Endothelial cell of umbilical vein (primary cell): Measurements from ENCODE around the gene C1orf116. TPM values are rescaled to one million over a fixed set of nuclear protein-coding genes. Genes with fewer than 3 reads are reported as not detected.

Source experiments
- BruUV-seq: library from RNA; stranded (reverse); fragments of 400-500 nt; replicated peaks from 2 replicates; lab custom pipeline; 2021; lab: Mats Ljungman, UMichigan
- CTCF ChIA-PET: fragments of 300-600, 350-600 bp; sonication (Branson Sonifier 250); formaldehyde crosslinking; loops from one replicate; lab custom pipeline; 2021; ENCODE audit warnings: antibody characterized with exemption, inconsistent platforms; lab: Charles Lee
- POLR2A ChIA-PET: fragments of 300-600, 350-600 bp; sonication (Branson Sonifier 250); formaldehyde crosslinking; loops from one replicate; lab custom pipeline; 2021; ENCODE audit warnings: antibody characterized with exemption, inconsistent platforms; lab: Charles Lee
- DNase-seq: peaks from one replicate; pipeline ENCODE4 v3.0.0-alpha.2; 2011; ENCODE audit warnings: low read depth, low spot score
- FAIRE-seq: peaks from 2 replicates; lab custom pipeline; 2011; peaks lifted over from hg19 to GRCh38; lab: Jason Lieb, UNC
- H2AFZ ChIP-seq: 2 replicates; pipeline ENCODE4 v1.6.0; 2012; ENCODE audit warnings: low read depth, low read length, control low read depth, inconsistent platforms
- H3K27ac ChIP-seq: 2 replicates; pipeline ENCODE4 v1.5.1; 2011; ENCODE audit warnings: low read depth, mild to moderate bottlenecking, control low read depth, low read length, moderate library complexity; ENCODE audit not compliant: insufficient read depth
- H3K27me3 ChIP-seq, 2 experiments: 2 replicates each; pipeline versions ENCODE4 v1.6.0 to v1.6.1; 2011; ENCODE audit warnings: low read length in 2 of 2, mixed read lengths in 1 of 2; ENCODE audit not compliant: control insufficient read depth in 2 of 2, insufficient read depth in 2 of 2
- H3K36me3 ChIP-seq, 2 experiments: 2 replicates in 1 of 2; 3 replicates in 1 of 2; pipeline ENCODE4 v1.5.1; 2011; ENCODE audit warnings: low read length in 2 of 2, mild to moderate bottlenecking in 1 of 2, moderate library complexity in 1 of 2; ENCODE audit not compliant: control insufficient read depth in 2 of 2, insufficient read depth in 2 of 2; ENCODE audit errors: extremely low read depth in 1 of 2
- H3K4me1 ChIP-seq: 3 replicates; pipeline ENCODE4 v1.5.1; 2011; ENCODE audit warnings: mild to moderate bottlenecking, low read length; ENCODE audit not compliant: control insufficient read depth, insufficient read depth; ENCODE audit errors: extremely low read depth
- H3K4me2 ChIP-seq: 2 replicates; pipeline ENCODE4 v1.6.1; 2011; ENCODE audit warnings: low read length, control low read depth, mixed read lengths; ENCODE audit not compliant: insufficient read depth
- H3K4me3 ChIP-seq, 3 experiments: fragments of 200-600 bp in 1 of 3; sonication (generic), shearing (Covaris generic) in 1 of 3; replicated peaks in 1 of 3; 2 replicates each; pipeline ENCODE4 v1.5.1; 2011 to 2016; ENCODE audit warnings: control low read depth in 3 of 3, low read length in 3 of 3, mild to moderate bottlenecking in 2 of 3, inconsistent platforms in 1 of 3, low read depth in 1 of 3, moderate library complexity in 1 of 3; ENCODE audit not compliant: insufficient read depth in 1 of 3
- H3K79me2 ChIP-seq: 2 replicates; pipeline ENCODE4 v1.6.0; 2012; ENCODE audit warnings: low read length, inconsistent platforms; ENCODE audit not compliant: control insufficient read depth, insufficient read depth
- H3K9ac ChIP-seq: replicated peaks from 2 replicates; pipeline ENCODE3; 2011; ENCODE audit warnings: low read length, control low read depth; ENCODE audit not compliant: insufficient read depth; ENCODE audit errors: extremely low read depth
- H3K9me1 ChIP-seq: replicated peaks from 3 replicates; pipeline ENCODE4 v1.6.0; 2011; ENCODE audit warnings: mild to moderate bottlenecking, low read length; ENCODE audit not compliant: control insufficient read depth, insufficient read depth; ENCODE audit errors: extremely low read depth
- H3K9me3 ChIP-seq: replicated peaks from 2 replicates; pipeline ENCODE4 v1.5.1; 2012; ENCODE audit warnings: low read length, inconsistent platforms; ENCODE audit not compliant: control insufficient read depth, insufficient read depth
- H4K20me1 ChIP-seq: replicated peaks from 2 replicates; pipeline ENCODE3; 2011; ENCODE audit warnings: mild to moderate bottlenecking, low read length; ENCODE audit not compliant: control insufficient read depth, insufficient read depth; ENCODE audit errors: extremely low read depth
- CTCF ChIP-seq, 2 donors: IDR thresholded peaks; 1 replicate in 1 of 2; 2 replicates in 1 of 2; pipeline ENCODE4 v1.5.1; 2011; ENCODE audit warnings: low read length in 2 of 2, mild to moderate bottlenecking in 2 of 2, moderate library complexity in 2 of 2, control low read depth in 1 of 2, inconsistent platforms in 1 of 2, low read depth in 1 of 2; ENCODE audit not compliant: insufficient read depth in 1 of 2; ENCODE audit errors: extremely low read depth in 1 of 2
- EZH2 ChIP-seq: IDR thresholded peaks from 2 replicates; pipeline ENCODE4 v1.6.1; 2012; ENCODE audit warnings: borderline replicate concordance, low read depth, mild to moderate bottlenecking, moderate library complexity, low read length, inconsistent platforms; ENCODE audit not compliant: severe bottlenecking
- FOS ChIP-seq: IDR thresholded peaks from 2 replicates; pipeline ENCODE4 v1.6.1; 2011; ENCODE audit warnings: mild to moderate bottlenecking, low read length, moderate library complexity, borderline replicate concordance; ENCODE audit not compliant: insufficient read depth
- GATA2 ChIP-seq: IDR thresholded peaks from 2 replicates; pipeline ENCODE4 v1.7.0; 2011; ENCODE audit warnings: low read depth, mild to moderate bottlenecking, moderate library complexity, mixed read lengths, low read length; ENCODE audit not compliant: insufficient read length, insufficient read depth
- JUN ChIP-seq: IDR thresholded peaks from 2 replicates; pipeline ENCODE4 v1.6.1; 2011; ENCODE audit warnings: borderline replicate concordance, low read depth; ENCODE audit not compliant: insufficient read length, insufficient read depth
- MAX ChIP-seq: IDR thresholded peaks from 2 replicates; pipeline ENCODE4 v1.6.1; 2011; ENCODE audit not compliant: insufficient read depth, insufficient read length
- MYC ChIP-seq: IDR thresholded peaks from one replicate; pipeline ENCODE4 v1.6.1; 2011; ENCODE audit warnings: mild to moderate bottlenecking, low read depth, low read length
- POLR2A ChIP-seq: IDR thresholded peaks from 2 replicates; pipeline ENCODE4 v1.6.1; 2012; ENCODE audit warnings: low read depth, mild to moderate bottlenecking, control low read depth, low read length
- POLR2AphosphoS5 ChIP-seq: IDR thresholded peaks from 2 replicates; pipeline ENCODE4 v1.6.1; 2012; ENCODE audit warnings: low read depth, mild to moderate bottlenecking, control low read depth, low read length, moderate library complexity; ENCODE audit not compliant: insufficient read depth
- dilution Hi-C: fragments of 300-500 bp; cut with MboI; formaldehyde crosslinking; loops from one replicate; pipeline ENCODE4 v1.15.0; 2019; ENCODE audit warnings: low sequenced_read_pairs; ENCODE audit not compliant: extremely low pct_ligation_motif_present
- intact Hi-C: fragments of 100-400 bp; cut with micrococcal nuclease; formaldehyde crosslinking; loops from one replicate; pipeline ENCODE4 v1.10.0; 2022
- polyA plus RNA-seq, 4 experiments: library from polyadenylated mRNA; depleted of rRNA in 3 of 4; stranded (reverse) in 3 of 4; unstranded in 1 of 4; fragments of >200 nt; gene quantifications; 2 replicates each; pipeline versions ENCODE4 v1.2.1 to v1.2.3, GENCODE V29; 2011 to 2012; ENCODE audit warnings: missing spikeins in 1 of 4
- total RNA-seq: library from RNA; stranded (reverse); gene quantifications from 2 replicates; pipeline ENCODE4 v1.2.3, GENCODE V29; 2021

Gene C1orf116
- total and polyA plus RNA-seq, 2 donors (not counting 3 experiments of a cell fraction or from before 2014, with no cell fraction given): 0.07 TPM; not detected in 1

- dilution Hi-C loops: no loop called here
- Histone ChIP-seq H3K27ac (no peak overlapping the region), H3K79me2 (no peaks in the 10 kb centered on the region), H3K27me3 (no peaks in the 10 kb centered on the region), H3K9me3 (no peaks in the 10 kb centered on the region), H2AFZ (no peak overlapping the region), H3K36me3 (no peaks in the 10 kb centered on the region), H3K4me2 (no peak overlapping the region), H3K4me3 (no peak overlapping the region), H3K4me1 (no peaks in the 10 kb centered on the region), H4K20me1 (no peaks in the 10 kb centered on the region), H3K9ac (no peak overlapping the region), H3K9me1 (no peaks in the 10 kb centered on the region)
- ChIA-PET CTCF (interaction anchor here (1.2 to 1.3 kb wide), 2 partner anchors 9 to 157 kb away, joined by 3 to 4 read pairs; no protein-coding TSS in a partner anchor), POLR2A (no interaction called here)
- DNase-seq (no peak), FAIRE-seq (no peak)
- intact Hi-C loops: no loop called here
- BruUV-seq: no TSS peak
- TF ChIP-seq JUN: no peak
- no peak for TF ChIP-seq CTCF (IDR thresholded peaks at IDR 0.05; ENCODE audit: extremely low read depth in 1 of 2, insufficient read depth in 1 of 2, low read depth in 1 of 2, low read length in 2 of 2)
- no peak for TF ChIP-seq POLR2A
- no peak for TF ChIP-seq MYC
- no peak for TF ChIP-seq EZH2
- TF ChIP-seq POLR2AphosphoS5: no peak
- no peak for TF ChIP-seq MAX
- no peak for TF ChIP-seq FOS
- no peak for TF ChIP-seq GATA2
Measured at GRCh38 chr1:207069061-207069460, 36.5 kb upstream of the C1orf116 start.
